GM12891 (cell line): ENCODE measurements around the gene EOGT.

ENCODE experiments used
- POLR2A ChIP-seq: IDR thresholded peaks from 2 replicates; pipeline ENCODE4 v1.6.1; 2011; ENCODE audit warnings: low read depth, low read length, control low read depth
- TAF1 ChIP-seq: IDR thresholded peaks from 2 replicates; pipeline ENCODE4 v1.6.1; 2011; ENCODE audit warnings: low read depth, low read length, control low read depth

DNA sequence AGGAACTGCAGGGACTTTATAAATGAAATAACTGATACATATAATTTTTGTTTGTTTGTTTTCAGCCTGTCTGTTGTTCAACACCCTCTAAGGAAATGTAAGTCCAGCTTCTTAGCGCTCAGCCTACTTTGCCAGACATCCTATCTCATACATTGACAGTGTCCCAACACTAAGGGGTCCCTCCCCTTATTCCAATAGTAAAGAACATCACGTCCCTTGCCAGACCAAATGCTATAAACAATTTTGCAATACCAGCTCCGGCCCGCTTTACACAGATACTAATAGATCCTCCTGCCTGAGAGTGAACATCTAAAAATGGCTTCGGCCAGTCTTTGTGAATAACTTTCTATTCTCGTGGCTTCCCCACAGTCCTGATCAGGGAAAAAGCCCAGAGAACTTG is 76.6 kb downstream of the EOGT start:
- no peak for TF ChIP-seq TAF1
- no peak for TF ChIP-seq POLR2A
